Myocyte (in vitro differentiated cells): ENCODE results near the gene PTPRD. TPM values are rescaled to one million over a fixed set of nuclear protein-coding genes. Genes with fewer than 3 reads are reported as not detected.

Experiments used
- DNase-seq: peaks from one replicate; pipeline ENCODE4 v3.0.0-alpha.2; 2012; ENCODE audit warnings: low read depth
- total RNA-seq: library from RNA; depleted of rRNA; stranded (reverse); fragments of >200 nt; gene quantifications from 2 replicates; pipeline ENCODE4 v1.2.3, GENCODE V29; 2014

Gene PTPRD
- total RNA-seq, 1 donor from 2014 or later = not detected

DNA sequence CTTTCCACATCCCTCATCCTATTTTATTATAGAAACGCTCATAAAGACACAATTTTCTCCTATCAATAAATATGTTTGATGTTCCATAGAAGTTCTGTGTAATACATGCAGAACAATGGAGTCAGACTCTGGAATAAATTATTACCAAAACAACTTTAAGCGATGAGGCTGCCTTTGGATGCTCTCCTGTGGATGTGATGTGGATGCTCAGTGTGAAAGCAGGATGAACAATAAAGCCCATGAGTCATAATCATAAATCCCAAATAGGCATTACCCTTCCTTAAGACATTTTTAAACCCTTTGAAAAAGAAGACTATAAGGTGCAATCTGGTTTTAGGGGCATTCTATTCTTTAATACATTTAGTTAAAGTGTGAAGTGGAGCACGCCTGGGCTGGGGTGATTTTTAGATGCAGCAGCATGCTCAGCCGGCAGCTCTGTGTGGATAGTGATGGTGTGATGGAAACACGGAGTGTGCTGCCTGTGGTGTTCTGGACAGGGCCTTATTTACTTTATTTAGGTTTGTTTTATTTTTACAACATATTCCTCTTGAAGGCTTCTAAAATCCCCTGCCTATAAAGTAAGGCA is 991.4 kb downstream of the PTPRD start:
- no peak for DNase-seq

DNA sequence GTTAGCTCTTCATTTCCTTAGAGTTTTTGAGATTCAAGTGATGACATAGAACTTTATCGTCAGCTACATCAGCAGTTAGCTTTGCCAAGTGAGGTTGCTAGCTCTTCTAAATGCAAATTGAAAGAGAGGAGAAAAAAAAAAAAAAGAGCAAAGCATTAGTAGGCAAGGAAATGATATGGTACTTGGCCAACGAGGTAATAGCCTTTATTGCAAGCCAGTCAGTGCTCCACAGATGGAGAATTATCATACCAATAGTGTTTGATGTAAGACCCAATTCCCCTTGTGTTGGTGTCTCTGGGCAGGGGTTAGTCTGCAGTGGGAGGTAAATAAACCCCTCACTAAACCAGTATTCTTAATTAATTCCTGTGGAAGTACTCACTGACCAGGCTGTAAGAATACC is 992.1 kb downstream of the PTPRD start:
- DNase-seq = no peak

DNA sequence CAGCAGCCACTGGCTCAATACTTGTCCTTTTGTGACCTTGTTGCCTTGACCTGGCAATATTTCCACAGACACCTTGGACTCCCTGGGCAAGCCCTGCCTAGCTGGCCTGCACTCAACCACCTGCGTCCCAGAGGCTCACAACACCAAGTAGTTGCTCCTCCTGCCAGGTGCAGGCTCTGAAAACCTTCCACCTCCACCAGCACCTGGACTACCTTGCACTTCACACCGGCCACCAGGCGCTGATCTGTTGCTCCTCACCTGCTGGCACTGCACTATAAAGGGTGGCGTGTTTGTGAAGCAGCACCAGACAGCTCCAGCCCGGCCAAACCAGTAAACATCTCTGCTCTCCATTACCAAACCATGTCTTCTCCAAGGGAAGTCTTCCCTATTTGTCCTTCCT is 997.7 kb downstream of the PTPRD start:
- no peak for DNase-seq

DNA sequence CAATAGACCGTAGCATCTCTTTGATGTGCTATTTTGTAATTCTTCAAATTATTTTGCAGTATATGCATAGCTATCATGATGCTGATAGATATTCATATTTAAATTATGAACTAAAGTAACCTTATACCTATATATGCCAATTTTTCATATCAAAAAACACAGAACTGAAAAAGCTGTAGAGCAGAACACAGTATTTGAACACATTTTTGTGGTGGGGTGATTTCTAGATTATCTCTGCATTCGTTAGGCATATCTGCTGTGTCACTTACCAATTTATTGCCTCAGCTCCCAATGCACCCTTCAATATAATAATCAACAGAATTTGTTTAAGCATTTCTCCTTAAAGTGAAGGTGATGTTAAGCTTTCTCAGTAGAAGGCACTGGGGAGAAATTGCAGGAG is 998.2 kb downstream of the PTPRD start:
- DNase-seq = no peak

DNA sequence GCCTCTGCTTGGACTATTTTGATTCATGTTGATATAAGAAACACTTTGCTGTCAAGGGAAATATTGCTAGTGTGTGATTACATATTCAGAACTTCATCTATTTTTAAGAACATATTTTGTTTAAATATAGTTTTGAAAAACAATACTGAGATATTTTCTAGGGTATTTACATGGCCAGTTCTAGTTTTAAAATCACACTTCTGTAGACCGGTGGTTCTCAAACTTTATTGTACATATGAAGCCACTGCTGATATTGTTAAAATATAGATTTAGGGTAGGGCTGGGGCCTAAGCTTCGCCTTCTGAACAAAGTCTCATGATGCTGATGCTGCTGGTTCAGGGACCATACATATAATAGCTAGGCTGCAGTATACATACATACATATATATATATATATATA is 1000.0 kb downstream of the PTPRD start:
- DNase-seq = no peak

DNA sequence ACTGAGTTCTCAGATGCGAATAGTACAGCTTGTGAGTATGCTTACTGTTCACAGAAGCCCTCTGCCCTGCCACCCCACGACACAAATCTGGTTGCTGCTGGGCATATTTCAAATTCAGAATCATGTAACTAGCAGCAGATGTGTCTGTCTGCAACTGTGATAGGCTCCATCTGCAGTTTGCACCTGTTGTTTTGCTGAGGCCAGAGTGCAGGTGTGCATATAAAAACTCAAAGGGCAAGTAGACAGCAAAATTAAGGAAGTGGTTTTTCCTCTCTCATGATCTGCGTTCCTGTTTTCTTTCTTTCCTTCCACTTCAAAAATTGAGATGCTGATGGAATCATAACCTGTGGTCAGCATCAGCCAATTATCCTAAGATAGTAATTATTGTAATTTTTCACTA is 1000.5 kb downstream of the PTPRD start:
- no peak for DNase-seq

DNA sequence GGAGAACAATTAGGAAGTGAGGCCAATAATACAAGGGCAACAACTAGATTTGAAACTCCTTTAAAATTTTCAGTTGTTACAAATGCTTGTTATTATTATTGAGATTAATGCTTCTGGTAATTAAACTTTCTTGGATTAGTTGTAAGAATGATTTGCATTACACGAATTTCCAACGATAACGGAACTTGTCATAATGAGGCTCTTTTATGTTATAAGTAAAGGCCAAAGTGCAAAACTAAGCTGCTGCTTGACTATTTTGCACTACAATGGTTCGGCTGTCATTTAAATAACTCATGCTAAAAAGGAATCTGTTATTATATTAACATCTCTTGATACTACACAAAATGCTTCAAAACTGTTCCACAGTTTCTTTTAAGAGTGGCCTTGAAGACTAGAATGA is 1007.1 kb downstream of the PTPRD start:
- DNase-seq = no peak

DNA sequence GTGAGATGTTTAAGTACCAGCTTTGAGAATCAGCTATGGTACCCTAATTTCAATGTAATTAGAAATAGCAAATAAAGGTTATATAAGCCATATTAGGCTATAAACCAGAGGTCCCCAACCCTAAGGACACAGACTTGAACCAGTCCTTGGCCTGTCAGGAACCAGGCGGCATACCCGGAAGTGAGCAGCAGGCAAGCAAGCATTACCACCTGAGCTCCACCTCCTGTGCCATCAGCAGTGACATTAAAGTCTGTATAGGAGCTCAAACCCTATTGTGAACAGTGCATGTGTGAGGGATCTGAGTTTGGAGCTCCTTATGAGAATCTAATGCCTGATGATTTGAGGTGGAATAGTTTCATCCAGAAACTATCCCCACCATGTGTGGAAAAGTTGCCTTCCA is 1009.5 kb downstream of the PTPRD start:
- DNase-seq = no peak

DNA sequence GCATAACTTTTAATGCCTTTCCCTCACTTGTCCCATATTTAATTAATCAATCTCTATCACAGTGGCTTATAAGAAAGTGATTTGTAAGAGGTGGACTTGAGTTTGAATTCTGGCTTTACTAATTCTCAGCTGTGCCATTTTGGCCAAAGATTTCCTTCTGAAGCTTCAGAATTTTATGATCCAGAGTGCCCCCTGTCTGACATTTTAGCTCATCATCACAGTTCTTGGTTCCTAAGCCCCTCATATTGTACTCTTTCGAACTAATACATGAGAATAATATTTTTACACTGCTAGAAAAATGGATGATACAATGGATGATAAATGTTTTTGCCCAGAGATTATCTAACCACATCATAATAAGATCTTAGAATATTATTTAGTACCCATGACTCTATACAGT is 1014.1 kb downstream of the PTPRD start:
- DNase-seq = no peak

DNA sequence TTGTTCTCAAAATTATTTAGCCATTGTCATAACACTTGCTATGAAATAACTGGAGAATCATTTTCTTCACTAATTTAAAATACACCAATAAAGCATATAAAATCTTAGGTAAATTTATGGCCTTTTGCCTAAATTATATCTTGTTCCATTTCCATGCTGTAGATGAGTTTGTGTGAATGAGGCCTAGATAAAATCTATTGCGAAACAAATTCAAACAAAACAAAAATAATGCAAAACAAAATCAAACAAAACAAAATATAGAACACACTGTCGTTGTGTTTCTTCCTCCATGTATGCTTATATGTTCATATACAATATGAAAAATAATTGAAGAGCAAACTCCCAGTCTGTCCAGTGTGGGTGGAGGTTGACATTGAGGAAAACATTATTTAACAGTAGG is 1020.7 kb downstream of the PTPRD start:
- no peak for DNase-seq

DNA sequence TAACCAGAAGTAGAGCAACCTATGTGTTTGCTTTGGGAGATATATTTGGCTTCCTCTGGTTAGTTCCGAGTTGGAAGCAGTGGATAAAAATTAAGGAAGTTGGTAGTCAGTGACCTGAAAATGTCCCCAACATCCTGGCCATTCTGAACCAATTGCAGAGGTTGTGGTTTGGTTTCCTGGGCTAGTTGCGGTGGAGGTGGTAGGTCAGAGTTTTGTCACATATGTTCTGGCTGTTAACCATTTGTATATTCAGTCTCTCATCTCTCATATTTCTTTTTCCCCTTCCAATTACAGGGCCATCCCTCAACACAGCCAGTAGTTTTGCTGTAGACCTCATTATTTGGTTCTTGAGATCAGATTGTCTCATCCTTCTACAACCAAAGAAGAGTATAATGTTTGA is 1026.9 kb downstream of the PTPRD start:
- no peak for DNase-seq

DNA sequence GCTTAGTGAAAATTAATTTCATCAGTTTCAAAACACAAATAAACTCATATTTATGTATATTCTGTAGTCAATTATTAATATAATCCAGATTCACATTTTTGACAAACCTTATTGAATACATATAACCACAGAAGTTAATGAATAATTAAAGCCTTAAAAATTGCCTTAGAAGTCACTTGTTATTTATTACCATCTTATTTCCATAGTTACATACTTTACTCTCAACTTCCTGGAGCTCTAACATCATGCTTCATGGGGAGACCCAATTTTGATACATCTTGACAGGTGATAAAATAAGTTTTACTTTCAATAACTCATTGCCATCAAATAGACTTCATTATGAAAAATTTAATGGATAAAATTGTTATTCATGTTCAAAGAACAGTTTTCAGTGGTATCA is 1038.7 kb downstream of the PTPRD start:
- DNase-seq = no peak

DNA sequence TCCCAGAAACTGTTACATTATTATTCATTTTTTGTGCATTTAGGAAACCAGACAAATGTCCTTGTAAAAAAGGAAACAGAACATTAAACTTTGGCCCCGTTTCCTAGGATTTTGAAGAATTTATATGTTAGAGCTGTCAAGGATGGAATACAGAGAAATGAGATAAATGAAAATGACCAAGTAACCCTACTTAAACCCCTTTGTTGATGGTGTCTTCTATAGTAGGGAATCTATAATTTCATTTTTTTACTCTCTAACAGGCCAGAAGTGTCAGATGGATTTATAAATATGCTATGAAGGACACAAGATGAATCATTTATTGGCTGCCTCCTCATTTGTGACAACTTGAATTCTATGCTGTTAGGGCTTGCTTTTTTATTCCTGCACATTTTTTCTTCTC is 1047.1 kb downstream of the PTPRD start:
- no peak for DNase-seq

DNA sequence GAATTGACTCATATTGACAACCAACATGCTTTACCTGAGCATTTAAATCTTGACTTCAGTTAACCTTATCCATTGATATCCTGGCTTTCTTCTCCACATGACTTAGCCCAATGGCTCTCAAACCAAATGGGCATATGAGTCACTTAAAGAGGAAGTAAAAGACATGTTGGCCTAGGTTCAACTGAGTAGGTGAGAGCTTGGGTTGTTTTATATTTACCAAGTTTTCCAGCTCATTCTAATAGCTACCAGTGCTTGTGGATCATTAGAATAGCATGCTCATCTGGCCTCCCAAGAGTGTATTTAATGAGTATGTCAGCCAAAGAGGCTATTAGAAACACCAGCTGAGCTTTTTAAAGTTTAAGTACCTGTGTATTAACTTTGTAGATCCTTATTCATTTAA is 1049.0 kb downstream of the PTPRD start:
- no peak for DNase-seq

DNA sequence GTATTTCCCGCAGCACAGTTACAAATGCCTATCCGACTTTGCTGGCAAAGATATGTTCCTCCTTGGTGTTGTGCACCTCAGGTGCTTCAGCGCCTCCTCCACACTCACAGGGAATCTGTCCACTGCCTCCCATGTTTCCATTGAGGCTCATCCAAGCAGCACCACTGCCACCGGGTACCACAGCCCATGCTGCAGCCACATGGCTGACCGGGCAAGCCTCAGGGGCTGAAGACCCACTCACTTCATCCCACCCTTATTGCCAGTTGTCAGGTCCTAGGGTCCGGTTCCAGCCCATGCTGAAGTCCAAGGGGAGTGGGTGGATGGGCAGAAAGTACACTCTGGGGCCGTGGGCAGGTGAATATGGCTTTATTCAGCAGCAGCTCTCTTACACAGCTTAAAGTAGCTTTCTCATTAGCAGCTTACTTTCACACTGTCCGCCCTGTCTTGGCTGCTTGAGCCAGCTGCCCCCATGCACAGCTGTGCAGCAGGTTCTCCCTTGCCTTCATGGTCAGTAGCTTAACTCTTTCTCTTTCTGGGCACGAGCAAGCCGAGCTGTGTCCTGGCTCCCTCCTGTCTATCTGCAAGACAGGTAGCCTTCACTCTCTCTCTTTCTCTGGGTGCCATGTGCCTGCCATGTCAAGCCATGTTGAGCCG is 1052.3 kb downstream of the PTPRD start:
- DNase-seq = no peak

DNA sequence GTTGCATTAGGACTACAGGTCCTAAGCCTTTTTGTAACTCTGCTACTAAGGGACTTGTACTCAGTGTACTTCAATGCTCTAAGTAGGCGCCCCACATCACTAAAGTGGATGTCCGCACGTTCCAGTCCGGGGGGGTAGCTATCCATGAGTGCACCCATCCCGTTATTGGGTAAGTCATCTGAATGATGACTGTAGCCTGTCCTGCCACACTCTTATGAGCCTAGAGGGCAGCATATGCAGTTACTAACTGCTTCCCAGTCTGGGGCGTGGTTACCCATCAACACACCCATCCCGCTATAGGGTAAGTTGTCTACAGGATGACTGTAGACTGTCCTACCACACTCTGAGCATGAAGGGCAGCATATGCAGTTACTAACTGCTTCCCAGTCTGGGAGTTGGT is 1053.9 kb downstream of the PTPRD start:
- DNase-seq = no peak

DNA sequence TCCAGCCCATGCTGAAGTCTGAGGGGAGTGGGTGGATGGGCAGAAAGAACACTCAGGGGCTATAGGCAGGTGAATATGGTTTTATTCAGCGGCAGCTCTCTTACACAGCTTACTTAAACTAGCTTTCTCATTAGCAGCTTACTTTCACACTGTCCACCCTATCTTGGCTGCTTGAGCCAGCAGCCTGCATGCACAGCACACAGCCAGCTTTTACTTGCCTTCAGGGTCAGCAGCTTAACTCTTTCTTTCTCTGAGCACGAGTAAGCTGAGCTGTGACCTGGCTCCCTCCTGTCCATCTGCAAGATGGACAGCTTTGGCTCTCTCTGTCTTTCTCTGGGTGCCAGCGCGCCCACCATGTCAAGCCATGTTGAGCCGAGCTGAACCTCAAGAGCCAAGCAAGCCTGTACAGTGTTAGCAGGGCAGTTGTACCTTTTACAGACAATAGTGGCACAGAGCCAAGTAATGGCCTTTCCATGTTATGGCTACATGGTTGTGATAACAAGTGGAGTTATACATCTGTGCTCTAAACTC is 1054.9 kb downstream of the PTPRD start:
- no peak for DNase-seq

DNA sequence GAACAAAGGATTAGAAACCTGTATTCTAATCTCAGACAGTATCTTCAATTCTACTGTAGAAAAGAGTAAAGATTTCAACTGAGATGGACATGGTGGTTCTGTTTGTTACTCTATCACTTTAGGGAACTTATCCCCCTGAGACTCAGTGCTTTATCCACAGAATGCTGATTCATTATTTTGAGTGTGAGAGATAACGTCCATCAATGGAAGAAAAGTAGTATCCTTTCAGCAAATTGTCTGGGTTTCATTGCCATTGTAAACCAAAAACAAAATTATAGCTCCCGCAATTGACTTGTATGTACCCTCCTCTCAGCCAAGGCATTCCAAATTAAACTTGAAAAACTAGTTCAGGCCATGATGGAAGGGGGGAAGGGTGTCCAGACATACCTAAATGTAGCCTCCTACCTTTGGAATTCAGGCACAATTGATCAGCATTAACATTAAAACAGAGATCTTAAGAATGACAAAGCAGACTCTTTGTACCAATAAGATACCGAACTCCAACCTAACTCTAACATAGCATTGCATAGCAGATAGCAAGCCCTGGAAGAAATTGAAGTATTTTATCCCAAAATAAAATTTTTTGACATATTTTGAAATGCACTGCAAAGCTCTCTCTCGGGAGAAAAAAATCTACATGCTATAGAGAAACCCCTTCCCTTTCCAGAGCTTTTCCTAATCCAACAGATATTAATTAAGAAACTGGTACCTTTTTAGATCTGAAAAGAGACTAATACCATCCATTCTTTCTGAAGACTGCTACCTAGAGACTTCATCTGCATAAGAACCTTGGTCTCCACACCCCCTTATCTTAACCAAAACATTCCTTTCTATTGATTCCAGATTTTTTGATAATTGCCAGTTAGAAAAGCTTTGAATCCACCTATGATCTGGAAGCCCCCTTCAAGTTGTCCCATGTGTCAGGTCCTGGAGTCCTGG is 1055.7 kb downstream of the PTPRD start:
- no peak for DNase-seq

DNA sequence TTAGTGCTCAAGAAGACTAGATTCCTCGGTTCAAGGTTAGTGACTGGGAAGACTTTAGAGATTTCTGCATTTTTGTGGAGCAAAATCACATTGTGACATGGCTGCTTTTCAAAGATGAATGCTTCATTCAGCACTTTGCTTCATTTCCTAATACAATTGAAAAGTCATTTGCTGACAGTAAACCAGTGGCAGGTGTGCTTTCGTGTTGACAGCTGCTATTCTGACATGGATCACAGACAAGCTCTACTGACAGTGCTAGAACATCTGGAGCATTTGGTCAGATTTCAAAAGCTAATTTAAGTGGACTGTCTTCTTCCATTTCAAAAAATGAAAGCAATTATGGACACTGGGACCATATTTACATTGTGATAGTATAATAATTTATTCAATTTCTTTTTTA is 1060.1 kb downstream of the PTPRD start:
- DNase-seq = no peak

DNA sequence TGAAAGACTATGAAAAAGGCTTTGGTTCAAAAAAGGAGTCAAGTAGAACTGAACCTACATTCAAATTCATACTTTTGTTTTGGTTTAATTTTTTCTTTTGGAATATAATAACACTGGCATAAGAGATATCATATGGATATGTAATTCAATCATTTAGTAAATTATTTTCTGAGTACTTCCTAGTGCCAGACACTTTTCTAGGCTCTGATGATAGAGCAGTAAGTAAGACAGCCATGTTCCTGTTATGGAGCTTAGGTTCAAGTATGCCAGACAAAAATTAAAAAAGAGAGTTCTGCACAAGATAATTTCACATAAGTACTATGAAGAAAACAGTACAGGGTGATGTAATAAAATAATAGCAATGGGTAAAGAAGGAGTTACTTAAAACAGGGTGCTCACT is 1074.0 kb downstream of the PTPRD start:
- DNase-seq = no peak

DNA sequence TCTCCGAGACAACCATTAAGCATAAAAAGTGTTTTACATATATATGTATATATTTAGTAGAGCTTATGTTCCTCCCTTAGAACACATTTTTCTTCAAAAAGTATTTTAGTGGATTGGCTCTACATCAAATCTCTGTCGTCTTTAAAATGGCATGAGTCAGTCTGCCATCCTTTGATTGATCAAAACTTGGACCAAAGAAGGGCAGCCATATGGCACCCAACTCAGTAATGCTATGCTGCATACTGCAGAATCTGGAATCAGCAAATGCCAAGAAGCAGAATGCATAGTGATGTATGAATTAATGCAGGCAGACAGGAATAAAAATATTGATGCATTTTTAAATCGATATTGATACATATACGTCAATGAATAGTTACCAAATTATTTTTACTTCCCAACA is 1074.4 kb downstream of the PTPRD start:
- no peak for DNase-seq

DNA sequence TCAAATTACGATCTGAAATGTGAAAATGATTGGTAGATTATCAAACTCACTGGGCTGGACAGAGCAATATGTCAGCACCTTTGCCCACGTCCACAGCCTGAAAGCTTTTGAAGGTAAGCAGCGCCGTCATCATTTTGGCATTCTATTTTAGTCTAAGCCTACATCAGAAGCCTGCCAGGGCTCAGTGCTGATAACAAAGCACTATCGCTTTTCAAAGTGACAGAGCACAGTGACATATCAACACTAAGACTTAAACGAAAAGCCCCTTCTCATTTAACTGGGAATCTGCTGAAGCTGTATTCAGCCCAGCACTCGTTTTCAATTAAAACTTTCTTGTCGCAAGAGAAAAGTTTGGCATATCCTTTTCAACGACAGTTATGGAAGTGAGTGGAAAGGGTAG is 1076.3 kb downstream of the PTPRD start:
- DNase-seq = no peak
